ENCODE results near the gene MYADML2.
A peak's percentile ranks its signal among the peaks of the same experiment; 100 is the strongest.

Gene MYADML2

GRCh38 chr17:81964081-81964849 lies 17.2 kb upstream of the MYADML2 start:
- Histone ChIP-seq H3K36me3 (ENCODE audit: control insufficient read depth in 1 of 2, insufficient read depth in 2 of 2, low read length in 2 of 2) (no peaks in the 10 kb centered on the region), H3K9me3 (ENCODE audit: control insufficient read depth in 1 of 2, low read length in 2 of 2) (no peaks in the 10 kb centered on the region), H3K27me3 (ENCODE audit: control insufficient read depth in 1 of 2, insufficient read depth in 2 of 2, low read length in 2 of 2) (peaks cover 17 to 20% of the 10 kb centered on the region in 2 donors), H3K27ac (ENCODE audit: low read depth, low read length) (no peak overlapping the region), H3K4me3 (ENCODE audit: low read depth in 1 of 2, low read length in 2 of 2) (no peak overlapping the region), H3K4me1 (ENCODE audit: control insufficient read depth in 1 of 2, insufficient read depth in 2 of 2, low read length in 2 of 2) (peaks cover 12 to 27% of the 10 kb centered on the region in 2 donors), H3K9ac (ENCODE audit: low read depth in 1 of 2, low read length in 2 of 2) (no peak overlapping the region)

DNA sequence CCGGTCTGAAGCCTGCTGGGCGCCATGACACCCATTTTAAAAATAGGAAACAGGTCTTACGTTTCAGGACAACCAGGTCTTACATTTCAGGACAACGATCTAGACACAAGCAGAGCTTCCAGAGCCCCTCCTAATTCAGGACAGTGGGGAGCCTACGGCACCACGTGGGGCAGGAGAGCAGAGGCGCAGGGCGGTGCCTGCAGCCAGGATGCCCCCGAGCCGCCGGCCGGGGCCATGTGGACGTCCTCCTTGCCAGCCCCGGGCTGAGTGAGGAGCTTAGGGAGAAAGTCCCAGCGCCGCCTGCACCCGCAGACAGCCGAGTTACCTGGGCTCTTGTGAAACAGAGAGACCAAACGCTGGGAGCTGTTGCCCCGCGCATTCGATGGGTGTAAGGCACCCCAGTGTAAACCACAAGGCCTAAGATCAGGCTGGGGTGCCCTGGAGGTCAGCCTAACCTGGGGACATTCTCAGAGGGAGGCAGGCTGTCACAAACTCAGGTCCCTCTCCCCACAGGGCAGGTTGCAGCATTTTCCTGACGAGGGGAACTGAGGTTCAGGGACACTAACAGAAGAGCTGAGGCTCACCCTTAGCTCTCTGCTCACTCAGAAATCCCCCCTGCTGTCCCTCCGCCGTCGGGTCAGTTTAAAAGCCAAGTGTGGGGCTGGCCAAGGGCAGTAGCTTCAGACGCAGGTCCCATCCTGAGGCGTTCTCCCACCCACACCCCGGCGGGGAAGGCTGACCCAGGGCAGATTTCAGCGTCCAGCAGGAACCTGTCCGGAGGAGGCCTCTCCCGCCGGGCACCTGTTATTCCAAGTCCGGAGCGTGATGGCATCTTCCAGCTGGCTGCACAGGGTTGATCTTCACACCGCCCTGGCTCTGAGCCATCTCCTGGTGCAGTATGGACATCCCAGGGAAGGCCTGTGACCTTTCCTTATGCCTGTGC lies 15.7 kb upstream of the MYADML2 start:
- Histone ChIP-seq H3K9me3 (ENCODE audit: control insufficient read depth in 1 of 2, low read length in 2 of 2) (no peaks in the 10 kb centered on the region), H3K27me3 (ENCODE audit: control insufficient read depth in 1 of 2, insufficient read depth in 2 of 2, low read length in 2 of 2) (peaks cover 31 to 33% of the 10 kb centered on the region in 2 donors), H3K4me3 (ENCODE audit: low read depth in 1 of 2, low read length in 2 of 2) (no peak overlapping the region), H3K4me1 (ENCODE audit: control insufficient read depth in 1 of 2, insufficient read depth in 2 of 2, low read length in 2 of 2) (peaks cover 6 to 15% of the 10 kb centered on the region in 2 donors), H3K27ac (ENCODE audit: low read depth, low read length) (no peak overlapping the region), H3K9ac (ENCODE audit: low read depth in 1 of 2, low read length in 2 of 2) (no peak overlapping the region), H3K36me3 (ENCODE audit: control insufficient read depth in 1 of 2, insufficient read depth in 2 of 2, low read length in 2 of 2) (no peaks in the 10 kb centered on the region)

DNA sequence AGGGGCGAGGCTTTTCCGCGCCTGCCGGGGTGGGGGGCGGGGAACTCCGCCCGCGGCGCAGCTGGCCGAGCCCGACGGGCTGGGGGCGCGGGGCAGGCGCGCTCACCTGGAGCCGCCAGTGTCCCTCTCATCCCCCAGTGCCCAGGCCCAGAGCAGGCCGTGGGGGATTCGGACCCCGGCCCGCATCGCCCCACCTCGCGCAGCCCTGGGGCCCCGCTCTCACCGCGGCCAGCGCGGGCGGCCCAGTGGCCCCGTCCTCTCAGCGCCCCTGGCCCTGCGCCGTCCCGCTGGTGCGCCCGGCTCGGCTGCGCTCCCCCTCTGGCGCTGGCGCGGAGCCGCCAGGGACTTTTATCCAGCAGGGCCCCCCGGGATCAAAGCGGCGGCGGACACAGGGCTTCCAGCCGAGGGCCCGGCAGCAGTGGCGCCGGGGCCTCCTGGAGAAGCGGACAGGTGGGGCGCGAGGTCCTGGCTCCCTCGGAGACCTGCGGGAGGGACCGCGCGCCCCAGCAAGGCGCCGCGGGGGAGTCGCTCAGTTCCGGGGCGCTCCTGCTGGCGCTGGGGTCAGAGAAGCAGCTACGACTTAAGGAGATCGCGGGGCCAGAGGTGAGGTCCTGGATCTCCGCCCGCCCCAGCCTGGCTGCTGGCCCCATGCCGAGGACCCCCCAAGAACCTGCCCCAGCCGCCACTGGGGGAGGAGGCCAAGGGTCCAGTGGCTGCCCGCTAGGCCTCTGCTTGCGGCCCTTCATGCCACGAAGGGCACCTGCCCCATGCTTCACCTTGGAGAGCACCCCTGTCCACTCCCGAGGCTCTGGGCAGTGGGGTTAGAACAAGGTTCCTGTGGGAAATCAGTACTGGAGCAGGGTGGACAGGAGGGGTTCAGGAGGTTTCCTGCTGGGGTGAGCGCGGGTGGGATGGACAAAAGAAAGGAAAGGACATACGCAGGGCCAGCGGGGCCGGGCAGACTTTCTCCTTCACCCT lies 14.8 kb upstream of the MYADML2 start:
- H3K4me3 ChIP-seq (ENCODE audit: low read depth in 1 of 2, low read length in 2 of 2) = no peak overlapping the region
- H3K9me3 ChIP-seq (ENCODE audit: control insufficient read depth in 1 of 2, low read length in 2 of 2) = no peaks in the 10 kb centered on the region
- no peak overlapping the region for H3K27ac ChIP-seq (ENCODE audit: low read depth, low read length)
- H3K9ac ChIP-seq (ENCODE audit: low read depth in 1 of 2, low read length in 2 of 2) = no peak overlapping the region
- H3K36me3 ChIP-seq (ENCODE audit: control insufficient read depth in 1 of 2, insufficient read depth in 2 of 2, low read length in 2 of 2) = no peaks in the 10 kb centered on the region
- peaks cover 31 to 33% of the 10 kb centered on the region in 2 donors for H3K27me3 ChIP-seq (ENCODE audit: control insufficient read depth in 1 of 2, insufficient read depth in 2 of 2, low read length in 2 of 2)
- H3K4me1 ChIP-seq (ENCODE audit: control insufficient read depth in 1 of 2, insufficient read depth in 2 of 2, low read length in 2 of 2) = peaks cover 0 to 5% of the 10 kb centered on the region in 2 donors

DNA sequence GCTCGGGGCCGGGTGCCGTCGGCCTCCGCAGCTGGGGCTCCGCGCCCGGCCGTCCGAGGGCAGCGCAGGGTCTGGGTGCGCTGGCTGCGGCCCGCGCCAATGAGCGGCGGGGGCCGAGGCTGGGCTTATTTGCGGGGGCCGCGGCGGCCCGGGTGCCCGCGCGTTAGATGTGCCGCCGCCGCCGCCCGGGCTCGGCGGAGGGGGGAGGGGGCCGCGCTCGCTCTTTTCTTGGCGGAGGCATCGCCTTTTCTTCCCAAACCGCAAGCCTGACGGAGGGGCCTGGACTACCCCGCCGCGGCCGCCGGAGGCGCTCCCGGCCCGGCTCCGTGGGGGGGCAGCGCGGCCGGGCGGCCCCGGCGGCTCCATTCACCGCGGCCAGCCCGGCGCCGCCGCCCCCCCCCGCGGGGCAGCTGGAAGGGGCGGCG lies 14.1 kb upstream of the MYADML2 start, which contains the start of gene NOTUM:
Gene NOTUM, minus strand, starts transcription at position 101 of the 425 bp plus-strand sequence. CDS start 278 bp downstream, outside the sequence.
- Histone ChIP-seq H3K4me1 (ENCODE audit: control insufficient read depth in 1 of 2, insufficient read depth in 2 of 2, low read length in 2 of 2) (no peaks in the 10 kb centered on the region), H3K9ac (ENCODE audit: low read depth in 1 of 2, low read length in 2 of 2) (no peak within 1 kb of the TSS), H3K9me3 (ENCODE audit: control insufficient read depth in 1 of 2, low read length in 2 of 2) (no peaks in the 10 kb centered on the region), H3K36me3 (ENCODE audit: control insufficient read depth in 1 of 2, insufficient read depth in 2 of 2, low read length in 2 of 2) (no peaks in the 10 kb centered on the region), H3K4me3 (ENCODE audit: low read depth in 1 of 2, low read length in 2 of 2) (peak within 1 kb of the TSS in 1 of 2 donors; percentile 54), H3K27me3 (ENCODE audit: control insufficient read depth in 1 of 2, insufficient read depth in 2 of 2, low read length in 2 of 2) (peaks cover 31 to 33% of the 10 kb centered on the region in 2 donors), H3K27ac (ENCODE audit: low read depth, low read length) (no peak within 1 kb of the TSS)

GRCh38 chr17:81960130-81960958 lies 13.3 kb upstream of the MYADML2 start:
- H3K4me3 ChIP-seq (ENCODE audit: low read depth in 1 of 2, low read length in 2 of 2) = peak overlapping the region in 1 of 2 donors; percentile 54
- H3K4me1 ChIP-seq (ENCODE audit: control insufficient read depth in 1 of 2, insufficient read depth in 2 of 2, low read length in 2 of 2) = no peaks in the 10 kb centered on the region
- H3K9ac ChIP-seq (ENCODE audit: low read depth in 1 of 2, low read length in 2 of 2) = no peak overlapping the region

GRCh38 chr17:81959362-81960129 lies 12.5 kb upstream of the MYADML2 start:
- H3K9ac ChIP-seq (ENCODE audit: low read depth in 1 of 2, low read length in 2 of 2) = no peak overlapping the region
- H3K27ac ChIP-seq (ENCODE audit: low read depth, low read length) = no peak overlapping the region
- H3K36me3 ChIP-seq (ENCODE audit: control insufficient read depth in 1 of 2, insufficient read depth in 2 of 2, low read length in 2 of 2) = no peaks in the 10 kb centered on the region
- H3K27me3 ChIP-seq (ENCODE audit: control insufficient read depth in 1 of 2, insufficient read depth in 2 of 2, low read length in 2 of 2) = peaks cover 27 to 33% of the 10 kb centered on the region in 2 donors
- peak overlapping the region in 1 of 2 donors; percentile 54 for H3K4me3 ChIP-seq (ENCODE audit: low read depth in 1 of 2, low read length in 2 of 2)
- no peaks in the 10 kb centered on the region for H3K4me1 ChIP-seq (ENCODE audit: control insufficient read depth in 1 of 2, insufficient read depth in 2 of 2, low read length in 2 of 2)
- H3K9me3 ChIP-seq (ENCODE audit: control insufficient read depth in 1 of 2, low read length in 2 of 2) = no peaks in the 10 kb centered on the region

More at GRCh38 chr17:81960130-81960958, 13.3 kb upstream of the MYADML2 start:
- Histone ChIP-seq H3K27ac (ENCODE audit: low read depth, low read length) (no peak overlapping the region), H3K27me3 (ENCODE audit: control insufficient read depth in 1 of 2, insufficient read depth in 2 of 2, low read length in 2 of 2) (peaks cover 31 to 33% of the 10 kb centered on the region in 2 donors), H3K36me3 (ENCODE audit: control insufficient read depth in 1 of 2, insufficient read depth in 2 of 2, low read length in 2 of 2) (no peaks in the 10 kb centered on the region), H3K9me3 (ENCODE audit: control insufficient read depth in 1 of 2, low read length in 2 of 2) (no peaks in the 10 kb centered on the region)

- Histone ChIP-seq H3K27me3 (ENCODE audit: control insufficient read depth in 1 of 2, insufficient read depth in 2 of 2, low read length in 2 of 2) (peaks cover 25 to 31% of the 10 kb centered on the region in 2 donors), H3K4me3 (ENCODE audit: low read depth in 1 of 2, low read length in 2 of 2) (no peak overlapping the region), H3K9ac (ENCODE audit: low read depth in 1 of 2, low read length in 2 of 2) (no peak overlapping the region), H3K4me1 (ENCODE audit: control insufficient read depth in 1 of 2, insufficient read depth in 2 of 2, low read length in 2 of 2) (no peaks in the 10 kb centered on the region), H3K9me3 (ENCODE audit: control insufficient read depth in 1 of 2, low read length in 2 of 2) (no peaks in the 10 kb centered on the region), H3K27ac (ENCODE audit: low read depth, low read length) (no peak overlapping the region), H3K36me3 (ENCODE audit: control insufficient read depth in 1 of 2, insufficient read depth in 2 of 2, low read length in 2 of 2) (no peaks in the 10 kb centered on the region)
These were observed 11.8 kb upstream of the MYADML2 start for GRCh38 chr17:81958633-81959342.

DNA sequence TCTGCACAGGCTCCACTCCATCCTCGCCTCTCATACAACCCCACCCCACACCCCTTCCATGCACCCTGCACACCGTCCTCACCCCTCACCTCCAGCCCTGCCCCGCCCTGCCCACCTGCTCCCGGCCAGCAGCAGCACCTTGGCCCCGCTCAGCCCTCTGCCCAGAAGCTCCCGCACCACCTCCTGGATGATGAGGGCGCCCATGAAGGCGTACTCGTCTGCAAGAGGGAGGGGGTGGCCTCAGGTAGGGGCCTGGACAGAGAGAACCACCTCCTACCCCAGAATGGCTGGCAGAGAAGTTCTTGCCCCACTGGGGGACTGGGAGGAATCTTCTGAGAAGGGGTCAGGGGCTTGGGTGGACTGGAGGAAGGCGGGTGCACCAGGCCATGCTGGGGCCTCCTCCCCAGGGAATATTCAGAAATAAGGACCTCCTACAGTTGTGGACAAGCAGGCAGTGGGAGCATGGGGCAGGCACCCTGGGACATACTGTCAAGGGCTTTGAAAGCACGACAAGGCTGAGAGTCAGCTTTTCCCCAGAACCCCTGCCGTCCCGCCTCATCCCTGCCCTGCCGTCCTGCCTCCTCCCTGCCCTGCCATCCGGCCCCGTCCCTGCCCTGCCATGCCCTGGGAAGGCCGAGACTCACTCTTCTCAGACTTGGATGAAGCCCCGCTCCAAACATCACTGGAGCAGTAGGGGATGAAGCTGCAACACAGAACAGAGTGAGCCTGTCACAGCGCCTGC lies 10.8 kb upstream of the MYADML2 start:
- Histone ChIP-seq H3K9me3 (ENCODE audit: control insufficient read depth in 1 of 2, low read length in 2 of 2) (no peaks in the 10 kb centered on the region), H3K36me3 (ENCODE audit: control insufficient read depth in 1 of 2, insufficient read depth in 2 of 2, low read length in 2 of 2) (no peaks in the 10 kb centered on the region), H3K4me3 (ENCODE audit: low read depth in 1 of 2, low read length in 2 of 2) (no peak overlapping the region), H3K27ac (ENCODE audit: low read depth, low read length) (no peak overlapping the region), H3K4me1 (ENCODE audit: control insufficient read depth in 1 of 2, insufficient read depth in 2 of 2, low read length in 2 of 2) (no peaks in the 10 kb centered on the region), H3K27me3 (ENCODE audit: control insufficient read depth in 1 of 2, insufficient read depth in 2 of 2, low read length in 2 of 2) (peaks cover 24 to 29% of the 10 kb centered on the region in 2 donors), H3K9ac (ENCODE audit: low read depth in 1 of 2, low read length in 2 of 2) (no peak overlapping the region)

All from duodenal mucosa (tissue), 2 donors.